Measurements from ENCODE around the gene ARHGEF3.

GRCh38 chr3:56782215-56782614, 19.5 kb downstream of the ARHGEF3 start:
- TF ChIP-seq CTCF (IDR thresholded peaks at IDR 0.05): no peak
- TF ChIP-seq POLR2A (IDR thresholded peaks at IDR 0.05): no peak

All from lower leg skin (tissue), 3 donors.